Epidermal melanocyte (primary cell): ENCODE data around the gene IRF1.

Experiments
- DNase-seq: peaks from one replicate; pipeline ENCODE4 v3.0.0; 2011; ENCODE audit warnings: low spot score; ENCODE audit not compliant: insufficient read length

Gene IRF1

DNA sequence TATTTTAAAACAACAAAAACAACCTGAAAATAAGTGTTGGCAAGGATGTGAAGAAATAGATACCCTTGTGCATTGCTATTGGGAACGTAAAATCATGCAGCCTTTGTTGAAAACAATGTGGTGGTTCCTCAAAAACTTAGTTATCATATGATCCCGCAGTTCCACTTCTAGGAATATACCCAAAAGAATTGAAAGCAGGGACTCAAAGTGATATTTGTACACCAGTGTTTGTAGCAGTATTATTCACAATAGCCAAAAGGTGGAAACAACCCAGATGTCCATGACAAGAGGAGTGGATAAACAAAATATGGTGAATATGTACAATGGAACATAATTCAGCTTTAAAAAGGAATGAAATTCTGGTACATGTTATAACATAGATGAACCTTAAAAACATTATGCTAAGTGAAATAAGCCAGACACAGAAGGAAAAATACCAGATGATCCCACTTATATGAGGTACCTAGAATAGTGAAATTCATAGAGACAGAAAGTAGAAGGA, 29.0 kb downstream of the IRF1 start:
- no peak for DNase-seq

GRCh38 chr5:132460846-132461568, 29.6 kb downstream of the IRF1 start:
- DNase-seq, result no peak

- no peak for DNase-seq
Observed at GRCh38 chr5:132459983-132460838, 30.4 kb downstream of the IRF1 start.

- no peak for DNase-seq
Observed at GRCh38 chr5:132459031-132459982, 31.3 kb downstream of the IRF1 start.

GRCh38 chr5:132458651-132459030, 31.9 kb downstream of the IRF1 start:
- DNase-seq, result no peak

- no peak for DNase-seq
Observed at GRCh38 chr5:132458226-132458560, 32.4 kb downstream of the IRF1 start.

DNA sequence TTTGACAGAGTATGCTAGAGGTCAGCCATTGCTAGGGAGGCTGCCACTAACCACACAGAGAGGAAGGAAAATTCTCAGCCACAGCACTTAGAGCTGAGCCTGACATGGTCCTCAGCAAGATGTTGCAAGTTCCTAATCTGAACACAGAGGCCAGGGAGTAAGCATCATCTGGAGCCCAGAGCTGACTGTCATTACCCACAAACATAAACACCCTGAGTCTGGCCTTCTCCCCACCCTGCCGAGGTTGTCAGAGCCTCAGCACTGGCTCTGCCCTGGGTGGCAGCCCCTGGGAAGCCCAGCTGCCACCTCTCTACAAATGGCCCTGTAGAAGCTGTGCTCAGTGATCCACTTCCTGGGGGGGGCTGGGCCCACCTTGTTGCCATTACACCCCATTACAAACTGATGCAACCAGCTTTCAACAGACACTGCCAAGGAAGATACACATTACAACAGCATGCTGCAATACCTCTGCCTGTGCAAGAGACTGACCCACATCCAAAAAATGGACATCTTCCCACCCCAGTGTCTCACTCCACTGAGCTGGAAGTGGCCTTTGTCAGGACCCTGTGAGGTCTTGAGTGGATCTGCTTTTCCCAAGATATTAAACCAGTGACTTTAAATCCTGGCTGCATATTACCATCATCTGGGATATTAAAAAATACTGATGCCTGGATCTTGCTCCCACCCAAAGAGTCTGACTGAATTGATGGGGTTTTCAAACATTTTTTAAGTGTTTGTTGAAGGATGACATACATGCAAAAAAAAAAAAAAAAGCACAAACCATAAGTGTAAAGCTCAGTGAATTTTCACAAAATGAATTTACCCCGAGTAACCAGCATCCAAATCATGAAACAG, 33.0 kb downstream of the IRF1 start:
- DNase-seq, result peak; percentile 50

- DNase-seq, result no peak
Observed at GRCh38 chr5:132456987-132457361, 33.6 kb downstream of the IRF1 start.

DNA sequence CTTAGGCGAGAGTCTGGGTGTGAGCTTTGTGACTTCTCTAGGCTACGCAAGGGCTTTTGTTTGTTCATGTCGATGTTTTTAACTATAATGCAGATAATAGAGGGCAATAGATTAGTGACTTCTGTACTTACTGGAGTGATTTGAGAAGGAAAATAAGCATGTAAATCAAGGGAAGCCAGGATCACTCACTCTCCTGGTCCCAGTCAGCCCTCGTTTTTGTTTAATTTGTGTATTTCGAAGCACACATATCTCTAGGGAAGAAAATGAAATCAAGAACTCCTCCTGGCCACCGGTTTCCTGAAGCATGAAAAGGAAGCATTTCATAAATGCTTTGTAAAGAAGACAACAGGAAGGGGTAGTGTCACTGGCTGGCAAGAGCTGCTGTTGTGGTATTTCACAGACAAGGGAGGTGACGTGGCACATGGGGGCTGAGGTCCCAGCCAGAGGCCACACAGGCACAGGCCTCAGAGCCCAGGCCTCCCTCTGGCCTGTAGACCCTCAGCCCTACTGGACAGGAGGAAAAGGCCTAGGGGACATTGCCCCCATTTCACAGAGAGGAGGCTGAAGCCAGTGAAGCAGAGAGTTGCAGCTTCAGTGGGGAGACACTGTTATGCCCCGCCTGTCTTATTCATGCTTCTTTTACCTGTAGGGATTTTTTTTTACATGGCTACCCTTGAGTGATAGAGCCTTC, 34.1 kb downstream of the IRF1 start:
- DNase-seq, result no peak

DNA sequence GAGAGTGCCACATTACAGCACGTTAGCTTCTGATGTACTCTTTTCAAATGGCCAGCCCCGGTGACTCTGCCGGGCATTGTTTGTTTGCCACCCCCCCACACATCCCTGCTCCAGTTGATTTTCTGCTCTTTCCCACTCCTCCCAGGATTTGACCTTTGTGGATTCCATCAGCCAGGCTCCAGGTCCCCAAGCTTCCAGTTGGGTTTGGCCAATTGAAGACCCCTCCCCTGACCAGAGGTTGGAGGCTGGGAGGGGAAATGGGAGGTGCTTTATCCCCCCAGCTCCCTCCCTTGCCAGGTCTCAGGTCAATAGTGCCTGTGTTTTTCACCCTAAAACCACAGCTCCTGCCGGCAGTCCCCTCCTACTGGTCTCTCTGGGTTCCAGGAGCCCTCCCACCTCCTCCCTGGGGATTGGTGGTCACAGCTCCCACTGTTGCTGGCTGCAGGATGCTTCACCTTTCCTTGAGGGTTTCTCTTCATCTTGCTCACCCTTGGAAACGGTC, 34.9 kb downstream of the IRF1 start:
- no peak for DNase-seq

DNA sequence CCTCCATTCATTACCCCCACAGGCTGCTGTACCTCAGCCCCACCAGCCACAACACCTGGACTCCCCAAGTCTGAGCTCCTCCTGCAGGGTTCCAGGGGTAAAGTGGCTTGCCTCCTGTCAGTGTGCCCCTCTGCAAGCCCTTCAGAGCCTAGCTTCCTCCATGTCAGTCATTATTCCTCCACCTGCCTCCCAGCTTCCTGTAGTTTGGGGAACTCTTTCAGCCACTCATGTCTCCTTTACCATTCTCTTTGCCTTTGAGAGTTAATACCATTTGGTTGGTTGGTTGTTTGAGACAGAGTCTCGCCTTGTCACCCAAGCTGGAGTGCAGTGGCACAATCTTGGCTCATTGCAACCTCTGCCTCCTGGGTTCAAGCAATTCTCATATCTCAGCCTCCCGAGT, 36.2 kb downstream of the IRF1 start:
- DNase-seq, result no peak

- DNase-seq, result no peak
Observed at GRCh38 chr5:132451387-132451786, 39.2 kb downstream of the IRF1 start.

DNA sequence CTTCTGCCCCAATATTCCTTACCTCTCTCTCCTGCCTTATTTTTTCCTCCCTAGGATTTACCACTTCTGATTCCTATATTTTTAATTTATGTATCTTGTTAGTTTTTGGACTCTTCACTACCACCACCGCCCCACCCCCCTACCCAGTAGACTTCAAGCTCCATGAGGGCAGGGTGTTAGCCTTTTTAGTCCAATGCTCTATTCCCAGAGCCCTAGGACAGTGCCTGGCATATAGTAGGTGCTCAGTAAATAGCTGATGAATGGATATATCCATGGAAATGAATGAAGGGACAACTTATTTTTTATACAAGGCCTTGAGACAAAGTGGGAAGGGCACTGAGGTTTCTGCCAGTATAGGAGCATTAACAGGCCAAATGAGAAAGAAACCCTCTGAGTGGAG, 41.5 kb downstream of the IRF1 start:
- DNase-seq, result no peak

DNA sequence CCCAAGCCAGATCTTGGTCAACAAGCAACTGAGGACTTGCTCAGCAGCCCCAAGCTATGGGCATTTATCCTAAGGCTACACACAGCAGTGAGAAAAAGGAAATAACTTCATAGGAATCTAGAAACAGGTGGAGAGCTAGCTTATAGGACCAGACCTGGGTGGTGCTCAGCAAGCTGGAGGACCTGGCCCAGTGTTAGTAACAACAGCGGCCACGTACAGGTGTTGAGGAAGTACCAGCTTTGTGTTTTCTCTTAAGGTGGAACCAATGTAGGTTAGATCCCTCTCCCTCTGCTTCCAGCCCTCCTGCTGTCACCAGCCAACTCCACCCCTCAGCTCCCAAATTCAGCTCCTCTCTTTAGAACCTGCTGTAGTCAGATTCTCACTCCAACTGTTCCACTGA, 43.4 kb downstream of the IRF1 start:
- no peak for DNase-seq

- DNase-seq, result no peak
Observed at GRCh38 chr5:132446621-132447020, 44.0 kb downstream of the IRF1 start.

DNA sequence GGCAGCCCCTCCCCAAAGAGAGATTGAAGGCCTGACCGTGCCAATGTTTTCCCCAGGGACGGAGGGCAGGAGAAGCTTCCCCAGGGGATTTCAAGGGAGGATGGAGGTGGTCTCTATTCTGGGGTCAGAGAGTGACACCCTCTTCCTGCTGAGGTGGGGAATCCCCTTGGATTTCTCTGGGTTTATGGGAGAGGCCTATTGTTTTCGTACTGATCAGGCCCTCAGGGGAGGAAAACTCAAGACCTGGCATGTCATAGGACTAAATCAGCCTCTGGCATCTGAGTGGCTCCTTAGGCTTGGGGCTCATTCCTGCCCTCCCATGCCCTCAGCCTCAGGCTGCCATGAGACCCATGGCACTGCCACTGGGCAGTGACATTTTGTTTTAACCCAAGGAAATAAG, 44.6 kb downstream of the IRF1 start:
- no peak for DNase-seq

- no peak for DNase-seq
Observed at GRCh38 chr5:132445640-132445923, 45.0 kb downstream of the IRF1 start.

DNA sequence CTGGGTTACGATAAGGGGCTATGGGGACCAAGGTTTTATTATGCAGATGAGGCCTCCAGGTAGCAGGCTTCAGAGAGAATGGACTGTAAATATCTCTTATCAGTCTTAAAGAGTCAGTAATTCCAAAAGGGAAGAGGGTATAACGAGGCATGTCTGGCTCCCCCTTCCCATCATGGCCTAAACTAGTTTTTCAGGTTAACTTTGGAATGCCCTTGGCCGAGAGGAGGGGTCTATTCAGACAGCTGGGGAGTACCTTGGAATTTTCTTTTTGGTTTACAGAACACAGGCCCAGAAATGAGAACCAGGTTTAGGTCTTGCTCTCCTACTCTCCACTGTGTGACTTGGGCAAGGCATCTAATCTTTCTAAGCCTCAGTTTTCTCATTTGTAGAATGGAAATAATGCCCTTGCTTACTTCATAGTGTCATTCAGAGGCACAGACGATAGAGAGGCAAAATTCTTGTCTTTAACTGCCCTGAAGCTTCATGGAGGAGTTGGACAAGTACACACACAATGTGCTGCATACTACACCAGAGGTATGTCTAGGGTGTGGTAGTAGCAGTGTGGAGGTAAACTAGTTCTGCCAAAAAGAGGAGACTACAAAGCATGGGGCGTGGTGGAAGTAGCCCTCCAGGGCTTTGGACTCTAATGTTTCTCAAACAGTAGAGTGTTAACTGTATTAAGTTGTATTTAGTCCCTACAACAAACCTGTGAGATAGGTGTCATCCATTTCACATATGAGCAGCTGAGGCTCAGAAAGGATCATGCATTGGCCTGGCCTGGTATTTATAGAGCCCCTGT, 45.5 kb downstream of the IRF1 start:
- DNase-seq, result no peak

DNA sequence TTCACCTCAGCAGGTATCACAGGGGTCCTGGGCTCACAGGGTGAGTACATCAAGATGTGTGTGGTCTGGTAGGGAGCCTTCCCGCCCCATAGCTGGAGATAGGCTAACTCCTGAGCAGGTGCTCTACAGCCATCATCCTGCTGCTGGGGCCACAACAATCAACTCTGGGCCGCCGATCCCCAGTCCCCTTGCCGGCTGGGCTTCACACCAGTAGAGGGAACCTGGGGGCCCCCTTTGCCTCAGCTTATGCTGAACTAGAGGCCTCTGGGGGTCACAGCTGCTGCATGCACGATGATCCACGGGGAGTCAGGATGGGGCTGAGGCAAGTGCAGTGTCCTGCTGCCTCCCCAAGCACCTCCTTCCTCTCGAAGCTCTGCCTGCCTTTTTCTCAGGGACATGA, 46.5 kb downstream of the IRF1 start:
- DNase-seq, result no peak
